Measurements from ENCODE around the gene ZNF480.

GRCh38 chr19:52275988-52276387 lies 21.0 kb upstream of the ZNF480 start:
- TF ChIP-seq CTCF (IDR thresholded peaks at IDR 0.05; ENCODE audit: low read length) (no peak), EZH2 (optimal IDR thresholded peaks at IDR 0.05; ENCODE audit: low read depth, low read length) (no peak)

Measured in MM.1S (cell line).